ENCODE measurements around the gene F11R. TPM values are rescaled to one million over a fixed set of nuclear protein-coding genes. Genes with fewer than 3 reads are reported as not detected.

The F11R gene
- total and polyA plus RNA-seq, 4 donors, result 25.8 to 80.4 (median 45.6) TPM

- Histone ChIP-seq H3K27me3 (ENCODE audit: control insufficient read depth in 4 of 4, insufficient read depth in 4 of 4, low read length in 3 of 4) (no peaks in the 10 kb centered on the region), H3K27ac (ENCODE audit: low read depth in 1 of 2, low read length in 2 of 2) (no peak overlapping the region), H3K4me3 (ENCODE audit: low read depth in 1 of 3, low read length in 3 of 3) (no peak overlapping the region), H3K9me3 (ENCODE audit: control insufficient read depth in 4 of 4, low read length in 3 of 4) (no peaks in the 10 kb centered on the region), H3K4me1 (ENCODE audit: control insufficient read depth in 4 of 4, insufficient read depth in 4 of 4, low read length in 3 of 4) (no peaks in the 10 kb centered on the region), H3K9ac (ENCODE audit: low read depth in 1 of 2, low read length in 2 of 2) (no peak overlapping the region), H3K36me3 (ENCODE audit: control insufficient read depth in 4 of 4, insufficient read depth in 3 of 4, low read depth in 1 of 4, low read length in 3 of 4) (no peaks in the 10 kb centered on the region)
- TF ChIP-seq TAF1 (conservative IDR thresholded peaks at IDR 0.05) (no peak), MAX (IDR thresholded peaks at IDR 0.05) (no peak), JUND (IDR thresholded peaks at IDR 0.05) (no peak), HNF4G (IDR thresholded peaks at IDR 0.05) (no peak), SP1 (IDR thresholded peaks at IDR 0.05) (no peak), RXRA (IDR thresholded peaks at IDR 0.05) (no peak)
- DNase-seq (ENCODE audit: low spot score), result no peak
- 94% methylated on average over 4 of the region's 4 CpGs for WGBS
These were observed 40.5 kb upstream of the F11R start for GRCh38 chr1:161061419-161061818.

- TF ChIP-seq YY1 (IDR thresholded peaks at IDR 0.05) (no peak), EGR1 (IDR thresholded peaks at IDR 0.05; ENCODE audit: low read depth in 2 of 2) (no peak), SP1 (IDR thresholded peaks at IDR 0.05) (no peak), JUND (IDR thresholded peaks at IDR 0.05) (no peak)
- H3K36me3 ChIP-seq (ENCODE audit: control insufficient read depth in 4 of 4, insufficient read depth in 3 of 4, low read depth in 1 of 4, low read length in 3 of 4), result no peaks in the 10 kb centered on the region
- no peaks in the 10 kb centered on the region for H3K4me1 ChIP-seq (ENCODE audit: control insufficient read depth in 4 of 4, insufficient read depth in 4 of 4, low read length in 3 of 4)
- DNase-seq (ENCODE audit: low spot score), result no peak
- no peak overlapping the region for H3K27ac ChIP-seq (ENCODE audit: low read depth in 1 of 2, low read length in 2 of 2)
- no peak overlapping the region for H3K4me3 ChIP-seq (ENCODE audit: low read depth in 1 of 3, low read length in 3 of 3)
- H3K9ac ChIP-seq (ENCODE audit: low read depth in 1 of 2, low read length in 2 of 2), result no peak overlapping the region
- no peaks in the 10 kb centered on the region for H3K9me3 ChIP-seq (ENCODE audit: control insufficient read depth in 4 of 4, low read length in 3 of 4)
- 82% methylated on average over 6 of the region's 6 CpGs for WGBS
- no peaks in the 10 kb centered on the region for H3K27me3 ChIP-seq (ENCODE audit: control insufficient read depth in 4 of 4, insufficient read depth in 4 of 4, low read length in 3 of 4)
These were observed 38.3 kb upstream of the F11R start for GRCh38 chr1:161059293-161059692.

GRCh38 chr1:161054805-161055204 lies 33.9 kb upstream of the F11R start:
- TF ChIP-seq JUND (IDR thresholded peaks at IDR 0.05), result no peak
- TF ChIP-seq YY1 (IDR thresholded peaks at IDR 0.05), result no peak
- no peak for TF ChIP-seq SP1 (IDR thresholded peaks at IDR 0.05)
- no peak for TF ChIP-seq MAX (IDR thresholded peaks at IDR 0.05)
- TF ChIP-seq HNF4A (conservative IDR thresholded peaks at IDR 0.05), result no peak
- no peak for TF ChIP-seq NR2F2 (IDR thresholded peaks at IDR 0.05)
- Histone ChIP-seq H3K4me3 (ENCODE audit: low read depth in 1 of 3, low read length in 3 of 3) (no peak overlapping the region), H3K4me1 (ENCODE audit: control insufficient read depth in 4 of 4, insufficient read depth in 4 of 4, low read length in 3 of 4) (no peaks in the 10 kb centered on the region), H3K36me3 (ENCODE audit: control insufficient read depth in 4 of 4, insufficient read depth in 3 of 4, low read depth in 1 of 4, low read length in 3 of 4) (peaks cover 0 to 3% (median 0%) of the 10 kb centered on the region in 4 donors), H3K27me3 (ENCODE audit: control insufficient read depth in 4 of 4, insufficient read depth in 4 of 4, low read length in 3 of 4) (no peaks in the 10 kb centered on the region), H3K27ac (ENCODE audit: low read depth in 1 of 2, low read length in 2 of 2) (no peak overlapping the region), H3K9me3 (ENCODE audit: control insufficient read depth in 4 of 4, low read length in 3 of 4) (no peaks in the 10 kb centered on the region), H3K9ac (ENCODE audit: low read depth in 1 of 2, low read length in 2 of 2) (no peak overlapping the region)
- DNase-seq (ENCODE audit: low spot score), result no peak
- WGBS, result 81% methylated on average over 7 of the region's 7 CpGs

- no peak overlapping the region for H3K4me3 ChIP-seq (ENCODE audit: low read depth in 1 of 3, low read length in 3 of 3)
- no peaks in the 10 kb centered on the region for H3K27me3 ChIP-seq (ENCODE audit: control insufficient read depth in 4 of 4, insufficient read depth in 4 of 4, low read length in 3 of 4)
- TF ChIP-seq MAX (IDR thresholded peaks at IDR 0.05) (no peak), YY1 (IDR thresholded peaks at IDR 0.05) (no peak), NR2F2 (IDR thresholded peaks at IDR 0.05) (no peak), HNF4A (conservative IDR thresholded peaks at IDR 0.05) (no peak), TAF1 (conservative IDR thresholded peaks at IDR 0.05) (no peak), FOXA2 (IDR thresholded peaks at IDR 0.05) (no peak), SP1 (IDR thresholded peaks at IDR 0.05) (no peak), ZBTB33 (IDR thresholded peaks at IDR 0.05) (no peak), JUND (IDR thresholded peaks at IDR 0.05) (no peak), CTCF (IDR thresholded peaks at IDR 0.05; ENCODE audit: low read depth, low read length, missing input control) (no peak), FOXA1 (IDR thresholded peaks at IDR 0.05) (no peak), ATF3 (IDR thresholded peaks at IDR 0.05) (no peak), GABPA (IDR thresholded peaks at IDR 0.05 in 1 of 2, conservative IDR thresholded peaks at IDR 0.05 in 1 of 2) (no peak)
- no peaks in the 10 kb centered on the region for H3K4me1 ChIP-seq (ENCODE audit: control insufficient read depth in 4 of 4, insufficient read depth in 4 of 4, low read length in 3 of 4)
- no peak overlapping the region for H3K9ac ChIP-seq (ENCODE audit: low read depth in 1 of 2, low read length in 2 of 2)
- WGBS, result 91% methylated on average over 4 of the region's 4 CpGs
- DNase-seq (ENCODE audit: low spot score), result no peak
- peaks cover 0 to 2% (median under 1%) of the 10 kb centered on the region in 4 donors for H3K9me3 ChIP-seq (ENCODE audit: control insufficient read depth in 4 of 4, low read length in 3 of 4)
- H3K36me3 ChIP-seq (ENCODE audit: control insufficient read depth in 4 of 4, insufficient read depth in 3 of 4, low read depth in 1 of 4, low read length in 3 of 4), result peaks cover 0 to 5% (median 0%) of the 10 kb centered on the region in 4 donors
- H3K27ac ChIP-seq (ENCODE audit: low read depth in 1 of 2, low read length in 2 of 2), result no peak overlapping the region
These were observed 33.3 kb upstream of the F11R start for GRCh38 chr1:161054232-161054631.

Data from liver (tissue), 9 donors.